Endometrium (tissue), 2 donors: ENCODE measurements around the gene FBN1.

ENCODE experiments used
- FAIRE-seq: peaks from 2 replicates; lab custom pipeline; 2012; peaks lifted over from hg19 to GRCh38; lab: Jason Lieb, UNC
- donor health status: control.
- donor health status: control.

FBN1 gene

DNA sequence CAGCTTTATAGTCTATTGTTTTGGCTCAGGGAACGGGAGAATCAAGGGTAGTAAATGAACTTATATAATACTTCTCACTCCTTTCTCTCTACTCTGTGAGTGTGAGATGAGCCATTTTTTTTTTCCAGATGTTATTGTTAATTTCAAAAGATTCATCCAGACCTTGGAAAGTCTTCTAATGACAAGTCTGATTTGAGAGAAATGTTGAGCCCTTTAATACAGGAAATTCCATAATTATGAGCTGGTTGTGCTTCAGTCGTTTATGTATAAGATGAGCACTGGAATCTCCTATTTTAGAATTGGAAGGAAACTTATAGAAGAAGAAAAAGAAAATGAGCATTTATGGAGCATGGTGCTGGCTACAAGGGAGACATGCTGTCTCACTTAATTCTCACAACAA is 92.0 kb downstream of the FBN1 start:
- FAIRE-seq: no peak

DNA sequence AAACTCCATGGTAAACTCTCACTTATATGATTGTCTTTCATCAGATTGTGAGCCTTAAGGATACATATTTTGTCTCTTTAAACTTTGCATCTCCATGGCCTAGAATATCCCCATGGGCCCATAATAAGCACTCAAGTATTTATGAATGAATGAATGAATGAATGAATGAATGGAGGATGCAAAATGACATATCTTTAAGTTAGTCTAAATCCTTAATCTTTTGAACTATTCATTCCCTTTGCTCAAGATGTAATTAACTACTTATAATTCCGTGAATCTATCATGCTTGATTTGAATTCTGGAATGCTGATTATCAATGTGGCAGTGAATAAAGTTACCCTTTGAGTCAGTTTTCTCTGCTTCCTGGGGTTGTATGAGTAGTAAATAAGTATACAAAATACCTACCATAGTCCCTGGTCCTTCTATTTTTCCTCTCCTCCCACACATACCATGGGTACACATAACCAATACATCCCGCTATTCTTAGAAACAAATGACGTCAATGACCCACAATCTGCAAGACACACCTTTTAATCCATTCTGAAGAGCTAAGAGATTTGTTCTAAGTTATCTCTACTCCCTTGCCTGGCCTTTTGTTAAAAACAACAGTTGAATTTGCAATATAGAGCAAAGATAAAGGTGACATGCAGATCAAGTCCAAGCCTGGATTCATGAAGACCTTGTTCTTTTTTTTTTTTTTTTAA is 94.5 kb downstream of the FBN1 start:
- no peak for FAIRE-seq

DNA sequence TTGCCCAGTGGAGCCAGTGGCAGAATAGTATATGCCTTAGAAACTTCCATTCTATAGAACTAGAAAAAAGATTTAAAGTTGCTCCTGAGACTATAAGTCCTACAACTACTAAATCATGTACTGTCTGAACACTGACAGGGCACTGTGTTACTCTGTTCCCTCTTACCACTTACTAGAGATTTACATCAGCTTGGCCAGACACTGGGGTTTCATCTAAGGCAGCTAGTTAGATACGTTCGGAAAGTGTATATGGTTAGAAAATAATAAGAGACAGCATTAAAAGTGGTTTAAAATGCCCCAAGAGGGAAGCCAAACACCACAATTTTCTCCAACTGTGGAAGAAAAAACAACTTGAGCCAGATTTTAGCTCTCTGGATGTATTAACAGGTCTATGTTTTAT is 97.1 kb downstream of the FBN1 start:
- no peak for FAIRE-seq

DNA sequence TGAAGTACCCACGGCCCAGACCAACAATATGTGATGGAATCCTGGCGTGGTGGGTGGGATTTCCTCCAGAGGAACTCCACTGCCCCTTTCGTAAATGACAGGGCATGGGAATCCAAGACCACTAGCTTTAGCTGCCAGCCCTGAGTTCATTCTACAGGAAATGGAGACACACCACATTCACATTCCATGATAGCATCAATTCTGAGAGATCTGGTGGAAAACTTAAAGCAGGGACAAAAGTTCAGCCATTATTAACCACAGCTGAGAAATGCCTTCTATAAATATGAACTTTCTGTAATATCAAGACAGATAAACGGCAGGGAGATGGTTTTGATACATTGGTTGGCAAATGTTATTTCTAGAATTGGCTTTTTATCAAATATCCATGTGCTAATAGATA is 98.2 kb downstream of the FBN1 start:
- FAIRE-seq: no peak

DNA sequence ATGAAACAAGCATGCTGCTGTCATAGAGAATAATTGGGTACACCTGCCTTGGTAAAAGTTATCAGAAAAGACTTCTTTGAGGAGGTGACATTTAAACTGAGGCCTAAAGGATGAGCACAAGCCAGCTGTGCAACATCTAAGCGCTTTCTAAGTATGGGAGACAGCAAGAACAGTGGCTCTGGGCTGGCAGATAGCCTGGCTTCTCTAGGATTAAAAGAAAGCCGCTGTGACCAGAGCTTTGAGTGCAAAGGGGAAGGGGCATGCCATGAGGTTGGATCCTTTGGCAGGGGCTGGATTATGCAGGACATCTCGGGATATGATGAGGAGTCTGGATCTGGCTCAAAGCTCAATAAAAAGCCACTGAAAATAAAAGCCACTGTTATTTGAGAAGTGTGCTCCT is 99.2 kb downstream of the FBN1 start:
- FAIRE-seq: no peak

DNA sequence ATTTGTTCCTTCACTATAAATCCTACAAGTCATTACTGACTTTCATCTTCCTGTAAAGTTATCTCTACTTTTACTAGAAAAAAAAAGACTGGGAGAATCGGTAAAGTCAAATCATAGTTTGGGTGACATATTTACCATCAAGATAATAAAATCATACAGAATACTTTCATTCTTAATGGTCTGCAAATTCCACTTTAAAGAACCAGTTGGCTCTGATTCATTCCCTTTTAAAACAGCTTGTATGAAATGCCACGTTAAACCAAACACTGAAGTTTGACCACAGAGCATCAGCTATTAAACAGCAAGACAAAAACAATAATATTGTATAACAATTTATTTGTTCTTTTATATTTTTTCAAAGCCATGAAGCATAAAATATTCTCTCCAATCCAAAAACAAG is 100.7 kb downstream of the FBN1 start:
- peak; percentile 48 for FAIRE-seq

DNA sequence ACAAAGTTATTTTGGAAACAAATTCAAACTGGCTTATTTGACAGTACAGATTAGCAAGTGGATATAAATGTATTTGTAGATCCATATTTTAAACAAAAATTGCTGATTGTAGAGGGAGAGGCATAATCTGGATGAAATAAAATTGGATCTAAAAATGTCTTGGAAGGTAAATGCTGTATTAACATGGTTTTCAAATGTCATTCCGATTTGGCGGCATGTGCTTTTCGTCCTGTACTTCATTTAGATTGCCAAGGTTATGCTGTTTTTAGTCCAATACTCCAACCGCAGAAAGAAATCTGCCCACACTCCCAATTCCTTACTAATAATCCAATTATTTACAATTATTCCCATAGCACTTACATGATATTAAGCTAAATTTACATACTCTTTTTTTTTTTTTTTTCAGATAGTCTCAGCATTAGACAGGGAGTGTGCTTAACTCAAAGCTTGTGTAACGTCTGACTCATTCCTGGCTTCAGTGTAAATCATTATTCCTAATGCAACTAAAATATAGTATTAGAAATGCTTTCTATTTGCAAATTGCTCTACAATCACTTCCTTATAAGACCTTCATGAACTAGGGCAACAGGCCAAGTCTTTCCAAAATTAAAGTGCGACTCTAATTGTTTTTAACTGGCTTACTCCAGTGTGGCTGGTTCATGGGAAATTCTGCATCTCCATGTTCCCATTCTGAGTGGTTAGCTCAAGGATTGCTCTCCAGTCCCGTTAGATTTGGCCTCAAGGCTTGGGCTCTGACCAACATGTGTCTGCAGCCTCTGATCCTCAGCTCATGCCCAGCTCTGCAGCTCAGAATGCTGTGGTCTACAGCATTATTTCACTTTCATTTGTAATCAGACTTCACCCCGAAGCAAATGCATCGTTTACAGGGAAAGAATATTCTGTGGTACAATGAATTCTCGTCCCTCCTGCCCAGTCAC is 103.9 kb downstream of the FBN1 start:
- peak; percentile 31 for FAIRE-seq

DNA sequence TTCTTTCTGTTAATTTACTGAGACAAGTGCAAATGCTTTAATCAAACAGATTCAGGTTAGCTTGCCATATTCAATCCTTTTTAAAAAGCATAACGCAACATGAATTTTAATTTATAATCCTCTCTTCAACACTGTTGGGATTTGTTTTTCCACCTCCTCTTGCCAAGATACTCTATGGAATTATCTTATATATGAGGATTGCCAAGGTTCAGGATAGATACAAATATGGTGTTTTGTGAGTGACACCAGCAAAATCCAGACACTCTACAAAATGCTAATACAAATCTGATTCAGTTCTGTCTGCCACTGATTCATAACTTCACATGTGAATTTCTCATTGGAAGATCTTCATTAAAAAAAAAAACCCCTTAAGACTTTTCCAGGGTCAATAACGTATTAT is 104.8 kb downstream of the FBN1 start:
- no peak for FAIRE-seq

DNA sequence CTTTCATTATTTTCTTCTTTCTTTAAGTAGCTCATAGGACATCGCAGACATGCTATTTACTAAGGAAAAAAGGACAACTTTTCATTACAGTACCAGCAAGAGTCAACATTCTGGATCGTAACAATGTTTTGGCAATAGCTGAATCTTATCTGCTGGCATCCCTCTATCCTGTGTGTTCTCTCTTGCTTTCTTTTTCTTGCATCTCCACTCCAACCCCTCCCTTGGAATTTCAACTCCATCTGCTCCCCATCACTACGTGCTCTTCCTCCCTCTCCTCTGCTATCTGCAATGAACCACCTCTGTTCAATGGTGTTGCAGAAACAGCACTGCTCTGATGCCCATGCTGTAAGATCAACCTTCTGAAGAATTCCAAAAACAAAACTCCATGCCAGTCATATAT is 106.6 kb downstream of the FBN1 start:
- no peak for FAIRE-seq

DNA sequence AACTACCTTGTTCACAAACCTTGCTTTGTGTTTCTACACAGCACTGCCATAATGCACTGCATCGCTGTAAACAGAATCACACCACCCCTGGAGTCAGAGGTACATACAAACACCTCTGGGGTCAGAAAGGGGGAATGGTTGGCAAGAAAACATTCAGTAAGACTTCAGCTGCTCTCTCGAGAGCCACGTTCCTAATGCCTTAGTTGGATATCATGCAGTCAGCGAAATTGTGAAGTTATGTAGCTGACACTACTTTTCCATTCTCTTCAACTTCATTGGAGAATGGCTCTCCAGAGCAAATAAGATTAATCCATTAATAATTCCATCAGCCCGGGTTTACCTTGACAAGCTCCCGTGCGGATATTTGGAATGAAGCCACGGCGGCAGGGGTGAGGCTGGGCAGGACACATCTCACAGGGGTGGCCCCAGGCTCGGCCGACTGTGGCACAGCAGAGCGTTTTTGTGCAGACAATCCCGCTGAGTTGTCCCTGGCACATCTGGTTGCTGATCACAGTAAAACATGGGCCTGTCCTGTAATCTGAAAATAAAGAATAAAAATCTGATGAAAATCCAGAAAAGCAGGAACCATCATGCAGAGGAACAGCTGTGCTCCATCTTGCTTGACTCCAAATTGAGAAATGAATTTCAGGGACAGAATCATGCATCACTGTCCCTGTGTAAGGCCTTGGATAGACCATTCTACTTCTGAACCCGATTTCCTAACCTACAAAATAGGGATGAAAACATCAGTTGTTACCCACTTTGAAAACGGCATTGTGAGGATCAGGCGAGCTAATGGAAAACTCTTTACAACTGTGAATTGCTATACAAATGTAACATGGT is 108.0 kb downstream of the FBN1 start:
- no peak for FAIRE-seq

DNA sequence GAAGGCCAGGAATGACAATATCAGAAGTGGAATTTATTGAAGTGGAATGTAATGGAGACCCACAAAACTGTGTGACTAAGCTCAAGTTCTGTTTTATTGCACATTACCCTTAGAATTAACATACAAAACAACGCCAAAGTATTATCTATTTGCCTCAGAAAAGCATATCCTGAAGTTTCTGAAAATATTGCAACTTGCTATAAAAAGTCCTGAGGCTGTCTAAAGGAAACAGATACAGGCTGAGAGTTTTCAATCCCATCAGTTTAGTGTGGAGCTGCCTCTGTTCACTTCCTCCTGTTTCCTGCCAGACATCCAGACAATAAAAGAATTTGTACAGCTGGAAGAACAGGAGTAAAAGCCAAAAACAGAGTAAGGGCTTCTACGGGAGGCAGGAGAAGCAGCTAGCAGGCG is 108.8 kb downstream of the FBN1 start:
- peak; percentile 96 for FAIRE-seq

DNA sequence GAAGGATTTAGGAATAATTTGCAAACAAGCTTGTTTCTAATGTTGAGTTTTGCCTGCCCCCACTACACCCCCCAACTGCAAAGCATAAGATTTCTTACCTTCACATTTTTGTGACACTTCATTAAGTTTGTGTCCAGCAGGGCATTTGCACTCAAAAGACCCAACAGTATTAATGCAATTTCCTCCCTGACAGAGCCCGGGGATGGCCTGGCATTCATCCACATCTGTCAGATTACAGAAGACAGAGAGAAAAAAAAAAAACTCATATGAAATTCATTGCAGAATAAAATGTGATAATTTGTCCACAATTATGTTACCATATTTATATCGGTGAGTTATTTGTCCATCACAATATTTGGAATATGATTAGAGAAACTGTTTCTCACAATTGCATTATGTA is 111.5 kb downstream of the FBN1 start:
- FAIRE-seq: no peak

DNA sequence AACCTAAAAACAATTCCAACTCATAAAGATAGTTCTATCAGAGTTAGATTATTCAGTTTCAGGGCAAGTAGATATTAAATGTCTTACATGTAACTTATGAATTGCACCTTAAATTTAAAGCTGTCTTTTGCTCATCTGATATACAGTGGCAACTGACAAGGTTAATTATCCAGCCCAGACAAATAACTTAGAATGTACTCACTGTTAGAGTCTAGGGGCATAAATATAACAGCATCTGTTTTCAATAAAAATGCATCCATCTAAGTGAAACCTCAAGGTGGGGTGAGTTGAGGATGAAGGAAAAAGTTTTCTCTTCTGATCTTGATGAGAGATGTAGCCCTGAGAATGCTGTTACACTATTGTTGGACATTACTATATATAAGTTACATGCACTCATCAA is 112.6 kb downstream of the FBN1 start:
- FAIRE-seq: peak; percentile 84

DNA sequence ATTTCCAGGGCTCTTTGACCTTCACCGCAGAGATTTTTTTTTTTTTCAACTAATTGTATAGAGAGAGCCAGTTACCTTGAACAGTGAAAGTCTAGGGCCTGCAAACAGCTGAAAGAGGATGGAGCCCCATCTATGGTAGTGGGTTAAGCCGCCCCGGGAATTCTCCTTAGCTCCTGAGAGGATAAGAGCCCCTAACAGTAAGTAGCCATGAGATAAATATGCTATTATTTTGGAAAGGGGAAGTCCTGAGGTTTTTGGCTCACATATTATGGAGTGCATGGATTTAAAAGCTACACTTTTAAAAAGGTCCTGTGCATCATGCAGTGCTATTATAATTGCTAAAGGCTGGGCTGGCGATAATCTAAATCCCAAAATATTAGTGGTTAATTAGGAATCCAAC is 115.0 kb downstream of the FBN1 start:
- no peak for FAIRE-seq

DNA sequence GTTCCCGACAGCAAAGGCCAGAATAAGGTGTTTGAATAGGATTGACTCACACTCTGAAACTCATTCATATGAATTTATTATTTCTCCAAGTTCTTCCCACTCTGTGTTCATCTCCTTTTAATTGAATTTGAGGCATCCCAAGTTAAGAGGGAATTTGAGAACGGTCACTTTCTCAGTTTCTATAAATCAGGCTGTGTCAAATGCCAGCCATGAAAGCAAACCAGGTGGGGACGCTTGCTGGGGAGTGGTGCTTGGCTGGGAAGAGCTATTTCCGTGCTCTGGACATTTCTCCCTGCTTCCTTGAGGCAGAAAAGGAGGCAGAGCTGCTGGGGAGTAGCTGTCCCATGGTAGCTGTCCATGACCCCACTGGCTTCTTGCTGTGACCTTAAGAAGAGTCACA is 116.6 kb downstream of the FBN1 start:
- no peak for FAIRE-seq

DNA sequence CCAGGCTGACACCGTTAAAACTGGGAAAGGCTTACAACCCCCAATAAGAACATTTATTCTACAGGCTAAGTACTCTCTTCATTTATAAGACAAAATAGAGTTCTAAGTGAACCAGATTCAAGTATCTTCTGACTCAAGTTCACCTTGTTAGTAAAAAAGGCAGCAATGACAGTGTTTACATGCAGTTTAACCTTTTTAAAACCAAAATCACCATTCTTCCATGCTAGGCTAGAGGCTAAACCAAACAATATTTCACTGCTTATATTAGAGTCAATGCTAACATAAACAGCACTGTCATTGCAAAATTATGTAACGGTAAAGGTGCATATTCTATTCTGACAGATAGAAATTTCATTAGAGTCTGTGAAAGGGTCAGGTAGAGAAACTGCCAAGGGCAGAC is 118.0 kb downstream of the FBN1 start:
- FAIRE-seq: no peak

DNA sequence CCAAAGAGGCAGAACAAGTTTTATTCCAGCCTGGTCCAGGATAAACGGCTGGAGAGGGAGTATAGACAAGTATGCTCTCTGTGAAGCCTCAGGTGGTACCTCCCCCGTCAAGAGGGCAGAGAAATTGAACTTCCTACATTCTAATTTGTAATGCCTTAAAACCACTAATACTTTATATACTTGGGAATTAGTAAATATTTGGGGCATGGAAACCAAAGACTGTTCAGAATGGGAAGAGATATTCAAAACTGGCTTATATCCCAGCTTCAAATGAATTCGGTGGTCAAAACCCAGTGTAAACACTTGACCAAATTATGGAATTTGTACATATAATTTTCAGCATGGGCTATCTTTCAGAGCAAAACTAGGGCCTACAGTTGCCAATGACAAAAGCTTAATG is 122.6 kb downstream of the FBN1 start:
- no peak for FAIRE-seq

DNA sequence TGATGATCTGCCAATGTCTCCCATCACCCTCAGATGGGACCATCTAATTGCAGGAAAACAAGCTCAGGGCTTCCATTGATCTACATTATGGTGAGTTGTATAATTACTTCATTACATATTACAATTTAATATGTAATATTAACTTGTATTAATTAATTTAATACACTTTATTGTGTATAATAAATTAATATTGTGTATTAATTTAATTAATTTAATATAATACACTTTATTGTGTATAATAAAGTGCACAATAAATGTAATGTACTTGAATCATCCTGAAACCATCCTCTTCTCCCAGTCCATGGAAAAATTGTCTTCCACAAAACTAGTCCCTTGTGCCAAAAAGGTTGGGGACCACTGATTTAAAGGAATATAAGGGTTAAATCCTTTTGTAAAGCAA is 123.4 kb downstream of the FBN1 start:
- FAIRE-seq: peak; percentile 60

DNA sequence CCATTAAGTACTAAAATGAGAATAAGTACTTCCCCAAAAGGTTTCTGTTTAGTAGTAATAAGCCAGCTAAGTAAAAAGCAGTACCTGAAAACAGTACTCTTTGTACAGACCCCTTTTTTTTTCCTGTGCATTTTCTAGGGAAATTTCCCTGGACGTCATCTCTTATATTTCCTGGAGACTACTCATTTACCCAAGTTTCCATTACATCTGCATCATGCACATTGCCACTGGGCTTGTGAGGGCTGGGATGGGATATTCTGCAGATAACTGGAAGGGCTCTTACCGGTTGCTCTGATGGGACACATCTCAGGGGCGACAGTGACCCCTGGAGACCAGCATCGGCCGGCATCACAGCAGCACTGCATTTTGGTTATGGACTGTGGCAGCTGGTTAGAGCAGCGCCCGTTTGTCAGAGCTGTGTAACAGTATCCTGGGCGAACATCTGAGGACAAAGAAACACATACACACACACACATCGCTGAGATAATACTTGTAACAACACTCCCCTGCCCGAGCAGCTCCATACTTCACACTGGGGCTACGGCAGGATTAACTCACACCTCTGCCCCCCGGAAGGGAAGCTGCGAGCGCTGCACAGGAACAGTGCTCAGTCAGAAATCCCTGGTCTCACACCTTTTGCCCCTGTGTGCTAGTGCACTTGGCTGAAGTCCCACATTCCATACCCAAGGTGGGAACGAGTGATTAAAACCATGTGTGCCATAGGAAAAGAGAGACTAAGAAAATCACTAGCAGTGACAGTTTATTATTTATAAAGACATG is 124.9 kb downstream of the FBN1 start:
- no peak for FAIRE-seq

DNA sequence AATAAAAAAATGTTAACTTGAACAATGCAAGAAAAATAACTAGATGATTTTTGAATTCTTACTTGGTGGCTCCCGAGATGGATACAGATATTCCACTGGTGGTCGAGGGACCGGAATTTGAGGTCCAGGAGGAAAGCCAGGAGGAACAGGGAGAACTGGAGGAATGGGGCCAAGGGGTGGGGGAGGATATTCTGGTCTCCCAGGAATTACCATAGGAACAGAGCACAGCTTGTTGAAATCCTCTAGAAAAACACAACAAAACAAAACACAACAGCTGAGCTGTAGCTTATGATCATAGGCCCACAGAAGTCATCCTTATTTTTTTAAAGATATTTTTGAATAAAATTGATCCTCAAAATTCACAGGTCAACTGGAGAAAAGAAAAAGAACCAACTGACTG is 129.4 kb downstream of the FBN1 start:
- FAIRE-seq: no peak

DNA sequence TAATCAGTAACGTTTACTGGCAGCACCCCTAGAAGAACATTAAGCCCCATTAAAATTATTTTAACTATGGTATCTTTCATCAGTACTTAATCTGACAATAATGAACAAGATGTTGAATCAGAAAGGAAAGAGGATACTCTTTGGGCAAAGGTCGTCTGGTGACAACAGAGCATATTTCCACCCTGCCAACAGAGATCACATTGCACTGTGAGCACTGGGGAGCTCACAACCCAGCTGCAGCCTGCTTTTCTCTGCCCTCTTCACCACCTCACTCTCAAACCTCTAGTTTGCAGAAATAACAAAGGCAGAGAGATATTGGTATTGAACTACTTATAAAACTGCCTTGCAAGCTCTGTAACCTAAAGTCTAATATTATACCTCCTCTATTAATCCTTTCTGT is 130.0 kb downstream of the FBN1 start:
- FAIRE-seq: no peak
